ENCODE measurements around the gene FTCDNL1.

GRCh38 chr2:199818754-199819153, 32.2 kb downstream of the FTCDNL1 start:
- TF ChIP-seq, protein P1, sequence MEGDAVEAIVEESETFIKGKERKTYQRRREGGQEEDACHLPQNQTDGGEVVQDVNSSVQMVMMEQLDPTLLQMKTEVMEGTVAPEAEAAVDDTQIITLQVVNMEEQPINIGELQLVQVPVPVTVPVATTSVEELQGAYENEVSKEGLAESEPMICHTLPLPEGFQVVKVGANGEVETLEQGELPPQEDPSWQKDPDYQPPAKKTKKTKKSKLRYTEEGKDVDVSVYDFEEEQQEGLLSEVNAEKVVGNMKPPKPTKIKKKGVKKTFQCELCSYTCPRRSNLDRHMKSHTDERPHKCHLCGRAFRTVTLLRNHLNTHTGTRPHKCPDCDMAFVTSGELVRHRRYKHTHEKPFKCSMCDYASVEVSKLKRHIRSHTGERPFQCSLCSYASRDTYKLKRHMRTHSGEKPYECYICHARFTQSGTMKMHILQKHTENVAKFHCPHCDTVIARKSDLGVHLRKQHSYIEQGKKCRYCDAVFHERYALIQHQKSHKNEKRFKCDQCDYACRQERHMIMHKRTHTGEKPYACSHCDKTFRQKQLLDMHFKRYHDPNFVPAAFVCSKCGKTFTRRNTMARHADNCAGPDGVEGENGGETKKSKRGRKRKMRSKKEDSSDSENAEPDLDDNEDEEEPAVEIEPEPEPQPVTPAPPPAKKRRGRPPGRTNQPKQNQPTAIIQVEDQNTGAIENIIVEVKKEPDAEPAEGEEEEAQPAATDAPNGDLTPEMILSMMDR (IDR thresholded peaks at IDR 0.05), result no peak
- TF ChIP-seq ZFX (IDR thresholded peaks at IDR 0.05; ENCODE audit: borderline replicate concordance), result no peak

Measured in 22Rv1 (cell line).